MG63 (cell line): ENCODE data around the gene FUT1. TPM values are rescaled to one million over a fixed set of nuclear protein-coding genes. Genes with fewer than 3 reads are reported as not detected.
A peak's percentile ranks its signal among the peaks of the same experiment; 100 is the strongest.

Source experiments
- DNase-seq: peaks from one replicate; pipeline ENCODE4 v3.0.0-alpha.2; 2020
- H3K27me3 ChIP-seq: fragments of 250-450 bp; sonication (Bioruptor Pico); 2 replicates; pipeline ENCODE4 v1.5.1; 2020; ENCODE audit warnings: mild to moderate bottlenecking, moderate library complexity
- H3K36me3 ChIP-seq: fragments of 250-450 bp; sonication (Bioruptor Pico); 2 replicates; pipeline ENCODE4 v1.5.1; 2020; ENCODE audit warnings: mild to moderate bottlenecking, moderate library complexity
- H3K4me3 ChIP-seq: fragments of 250-450 bp; sonication (Bioruptor Pico); 2 replicates; pipeline ENCODE4 v1.5.1; 2020; ENCODE audit warnings: mild to moderate bottlenecking, moderate library complexity
- H3K9me3 ChIP-seq: fragments of 250-450 bp; sonication (Bioruptor Pico); 2 replicates; pipeline ENCODE4 v1.5.1; 2020; ENCODE audit warnings: mild to moderate bottlenecking, moderate library complexity
- total RNA-seq: library from RNA; depleted of rRNA; stranded (reverse); fragments of >200 nt; shearing (Covaris generic); gene quantifications from 2 replicates; pipeline ENCODE4 v1.2.3, GENCODE V29; 2014; ENCODE audit warnings: low replicate concordance; rRNA removed

The FUT1 gene
- total RNA-seq, 1 experiment from 2014 or later, result 0.16 TPM

- no peaks in the 10 kb centered on the region for H3K36me3 ChIP-seq
- no peaks in the 10 kb centered on the region for H3K27me3 ChIP-seq
- DNase-seq, result peak; percentile 99
- H3K9me3 ChIP-seq, result no peaks in the 10 kb centered on the region
- H3K4me3 ChIP-seq, result peak overlapping the region; percentile 64
These were observed 38.3 kb downstream of the FUT1 start for GRCh38 chr19:48713864-48714755.

- Histone ChIP-seq H3K9me3 (no peaks in the 10 kb centered on the region), H3K27me3 (no peaks in the 10 kb centered on the region), H3K4me3 (peak overlapping the region; percentile 64), H3K36me3 (no peaks in the 10 kb centered on the region)
- DNase-seq, result no peak
These were observed 39.2 kb downstream of the FUT1 start for GRCh38 chr19:48713041-48713863.

- Histone ChIP-seq H3K36me3 (no peaks in the 10 kb centered on the region), H3K9me3 (no peaks in the 10 kb centered on the region), H3K27me3 (no peaks in the 10 kb centered on the region), H3K4me3 (no peak overlapping the region)
- DNase-seq, result no peak
These were observed 41.3 kb downstream of the FUT1 start for GRCh38 chr19:48711106-48711662.

- no peaks in the 10 kb centered on the region for H3K9me3 ChIP-seq
- H3K36me3 ChIP-seq, result no peaks in the 10 kb centered on the region
- H3K27me3 ChIP-seq, result no peaks in the 10 kb centered on the region
- DNase-seq, result no peak
- no peak overlapping the region for H3K4me3 ChIP-seq
These were observed 44.0 kb downstream of the FUT1 start for GRCh38 chr19:48708471-48708870.

- no peak for DNase-seq
- Histone ChIP-seq H3K9me3 (no peaks in the 10 kb centered on the region), H3K4me3 (no peak overlapping the region), H3K27me3 (no peaks in the 10 kb centered on the region), H3K36me3 (no peaks in the 10 kb centered on the region)
These were observed 47.0 kb downstream of the FUT1 start for GRCh38 chr19:48705431-48705830.

GRCh38 chr19:48703316-48703715 is 49.1 kb downstream of the FUT1 start:
- 0 out of 2 replicates have a peak, but pooled peaks cover 2% of the 10 kb centered on the region for H3K9me3 ChIP-seq

GRCh38 chr19:48702701-48703100 is 49.7 kb downstream of the FUT1 start:
- no peaks in the 10 kb centered on the region for H3K27me3 ChIP-seq
- H3K9me3 ChIP-seq, result 0 out of 2 replicates have a peak, but pooled peaks cover 2% of the 10 kb centered on the region
- H3K4me3 ChIP-seq, result no peak overlapping the region
- no peaks in the 10 kb centered on the region for H3K36me3 ChIP-seq
- no peak for DNase-seq

More at GRCh38 chr19:48703316-48703715, 49.1 kb downstream of the FUT1 start:
- no peaks in the 10 kb centered on the region for H3K36me3 ChIP-seq
- no peak for DNase-seq
- no peaks in the 10 kb centered on the region for H3K27me3 ChIP-seq
- no peak overlapping the region for H3K4me3 ChIP-seq

- no peaks in the 10 kb centered on the region for H3K36me3 ChIP-seq
- DNase-seq, result peak; percentile 60
- no peaks in the 10 kb centered on the region for H3K27me3 ChIP-seq
- no peak overlapping the region for H3K4me3 ChIP-seq
- 0 out of 2 replicates have a peak, but pooled peaks cover 2% of the 10 kb centered on the region for H3K9me3 ChIP-seq
These were observed 54.4 kb downstream of the FUT1 start for GRCh38 chr19:48698046-48698445.

Other genes with a start within 250 kb of the FUT1 start
- gene LMTK3, start 240.8 kb downstream of the FUT1 start, total RNA-seq, result not detected in 2 replicates
- gene SULT2B1, start 200.5 kb downstream of the FUT1 start, total RNA-seq, result 0.49 TPM in 1 of 2 replicates, not detected in the other
- not detected in 2 replicates for gene SPACA4, start 145.9 kb downstream of the FUT1 start, total RNA-seq
- gene FAM83E, start 137.6 kb downstream of the FUT1 start, total RNA-seq, result not detected in 2 replicates
- 3,057 and 3,727 TPM in 2 replicates for gene RPL18, start 133.5 kb downstream of the FUT1 start, total RNA-seq
- gene SPHK2, start 133.1 kb downstream of the FUT1 start, total RNA-seq, result 6.7 and 8.6 TPM in 2 replicates
- gene DBP, start 115.3 kb downstream of the FUT1 start, total RNA-seq, result 9.3 and 14.5 TPM in 2 replicates
- 1.3 TPM in 1 of 2 replicates, not detected in the other for gene CA11, start 106.5 kb downstream of the FUT1 start, total RNA-seq
- not detected in 2 replicates for gene NTN5, start 79.6 kb downstream of the FUT1 start, total RNA-seq
- not detected in 2 replicates for gene FUT2, start 56.7 kb downstream of the FUT1 start, total RNA-seq
- gene MAMSTR, start 32.9 kb downstream of the FUT1 start, total RNA-seq, result 0.79 TPM in 1 of 2 replicates, not detected in the other
- gene RASIP1, start 12.0 kb downstream of the FUT1 start, total RNA-seq, result 0.72 TPM in 1 of 2 replicates, not detected in the other
- not detected in 2 replicates for gene IZUMO1, start 5.7 kb downstream of the FUT1 start, total RNA-seq
- not detected in 2 replicates for gene FGF21, start 2.9 kb upstream of the FUT1 start, total RNA-seq
- gene BCAT2, start 58.4 kb upstream of the FUT1 start, total RNA-seq, result 21.3 and 59.1 TPM in 2 replicates
- not detected in 2 replicates for gene HSD17B14, start 83.8 kb upstream of the FUT1 start, total RNA-seq
- 5.4 and 14.5 TPM in 2 replicates for gene PLEKHA4, start 116.0 kb upstream of the FUT1 start, total RNA-seq
- gene PPP1R15A, start 119.8 kb upstream of the FUT1 start, total RNA-seq, result 26.1 and 36.4 TPM in 2 replicates
- not detected in 2 replicates for gene TULP2, start 146.1 kb upstream of the FUT1 start, total RNA-seq
- 157 and 236 TPM in 2 replicates for gene NUCB1, start 147.7 kb upstream of the FUT1 start, total RNA-seq
- gene DHDH, start 181.1 kb upstream of the FUT1 start, total RNA-seq, result not detected in 2 replicates
- 38.2 and 61.4 TPM in 2 replicates for gene BAX, start 202.2 kb upstream of the FUT1 start, total RNA-seq
- gene FTL, start 212.7 kb upstream of the FUT1 start, total RNA-seq, result 880 and 1,766 TPM in 2 replicates
- 34.3 and 46.2 TPM in 2 replicates for gene GYS1, start 240.7 kb upstream of the FUT1 start, total RNA-seq
- 386 and 644 TPM in 2 replicates for gene RUVBL2, start 241.2 kb upstream of the FUT1 start, total RNA-seq